IMR-90 (cell line): ENCODE results near the gene OTOL1.

Experiments
- CEBPB ChIP-seq: IDR thresholded peaks from 2 replicates; pipeline ENCODE4 v1.6.1; 2012; ENCODE audit warnings: low read depth, low read length, improper control_type of control experiment
- CTCF ChIP-seq: conservative IDR thresholded peaks from 2 replicates; pipeline ENCODE4 v1.5.1; 2012; ENCODE audit warnings: mild to moderate bottlenecking, low read depth, low read length, improper control_type of control experiment
- MXI1 ChIP-seq: IDR thresholded peaks from 2 replicates; pipeline ENCODE4 v1.6.1; 2012; ENCODE audit warnings: low read depth, mild to moderate bottlenecking, low read length, moderate library complexity, borderline replicate concordance
- SMC3 ChIP-seq: fragments of 150-350 bp; IDR thresholded peaks from 2 replicates; pipeline ENCODE4 v1.6.1; 2016; ENCODE audit warnings: low read depth, mild to moderate bottlenecking, antibody characterized with exemption, low read length, moderate library complexity

GRCh38 chr3:161523916-161524315, 27.3 kb downstream of the OTOL1 start:
- TF ChIP-seq CTCF (no peak), SMC3 (no peak), MXI1 (no peak), CEBPB (no peak)
